GM12878 (cell line): ENCODE data around the gene PRKN. TPM values are rescaled to one million over a fixed set of nuclear protein-coding genes. Genes with fewer than 3 reads are reported as not detected.

Source experiments
- ATAC-seq: fragments of 200-7000 bp; cut with Tn5 transposase; 3 replicates; pipeline ENCODE4 v1.9.1; 2020; ENCODE audit warnings: mild to moderate bottlenecking, moderate library complexity
- BruUV-seq: library from RNA; stranded (reverse); fragments of 400-500 nt; replicated peaks from 2 replicates; lab custom pipeline; 2021; lab: Mats Ljungman, UMichigan
- CTCF ChIA-PET: fragments of 300-600 bp; sonication (Branson Sonifier 250); formaldehyde crosslinking; extraction: SDS; loops from one replicate; lab custom pipeline; 2021; ENCODE audit warnings: inconsistent platforms; lab: Yijun Ruan, JAX
- POLR2A ChIA-PET: fragments of 350-600 bp; formaldehyde crosslinking; extraction: SDS; loops from one replicate; lab custom pipeline; 2021; ENCODE audit warnings: inconsistent platforms; lab: Charles Lee
- RAD21 ChIA-PET: fragments of 300-600 bp; sonication (Branson Sonifier 250); formaldehyde crosslinking; loops from one replicate; lab custom pipeline; 2023; ENCODE audit warnings: antibody characterized with exemption; ENCODE audit not compliant: unreplicated experiment; lab: Charles Lee
- SMC1A ChIA-PET: fragments of 300-600 bp; sonication (Branson Sonifier 250); formaldehyde crosslinking; loops from one replicate; lab custom pipeline; 2023; ENCODE audit not compliant: unreplicated experiment, uncharacterized antibody; lab: Charles Lee
- DNase-seq: peaks from one replicate; pipeline ENCODE4 v3.0.0-alpha.2; 2011; ENCODE audit warnings: low read depth, low spot score
- FAIRE-seq: peaks from 3 replicates; lab custom pipeline; 2011; peaks lifted over from hg19 to GRCh38; lab: Jason Lieb, UNC
- H2AFZ ChIP-seq: 2 replicates; pipeline ENCODE4 v1.6.0; 2011; ENCODE audit warnings: low read depth, low read length, control low read depth; ENCODE audit not compliant: control insufficient read depth
- H3K27ac ChIP-seq: 2 replicates; pipeline ENCODE4 v1.5.1; 2011; ENCODE audit warnings: control low read depth; ENCODE audit not compliant: control insufficient read depth, insufficient read depth
- H3K27me3 ChIP-seq, 2 experiments: replicated peaks in 1 of 2; 2 replicates each; pipeline versions ENCODE4 v1.6.0 to v1.6.1; 2011; ENCODE audit warnings: low read length in 1 of 2; ENCODE audit not compliant: control insufficient read depth in 2 of 2, insufficient read depth in 2 of 2
- H3K36me3 ChIP-seq, 2 experiments: 2 replicates each; pipeline ENCODE4 v1.5.1; 2011; ENCODE audit warnings: low read length in 1 of 2; ENCODE audit not compliant: control insufficient read depth in 2 of 2, insufficient read depth in 2 of 2
- H3K4me1 ChIP-seq: 2 replicates; pipeline ENCODE4 v1.6.1; 2011; ENCODE audit warnings: mild to moderate bottlenecking, low read length, moderate library complexity, mixed read lengths; ENCODE audit not compliant: control insufficient read depth, insufficient read depth
- H3K4me2 ChIP-seq: 2 replicates; pipeline ENCODE4 v1.6.0; 2011; ENCODE audit warnings: control low read depth; ENCODE audit not compliant: control insufficient read depth, insufficient read depth
- H3K4me3 ChIP-seq: fragments of 200-600 bp; sonication (generic); 2 replicates; pipeline ENCODE4 v1.5.1; 2016
- H3K79me2 ChIP-seq: 2 replicates; pipeline ENCODE4 v1.6.0; 2011; ENCODE audit warnings: low read length; ENCODE audit not compliant: control insufficient read depth, insufficient read depth
- H3K9ac ChIP-seq: 2 replicates; pipeline ENCODE4 v1.8.0; 2011; ENCODE audit warnings: low read length, control low read depth, mixed read lengths; ENCODE audit not compliant: control insufficient read depth, insufficient read depth
- H3K9me3 ChIP-seq: replicated peaks from 3 replicates; pipeline ENCODE4 v1.5.1; 2011; ENCODE audit warnings: mild to moderate bottlenecking, low read length; ENCODE audit not compliant: control insufficient read depth, insufficient read depth
- H4K20me1 ChIP-seq: 2 replicates; pipeline ENCODE4 v1.6.0; 2011; ENCODE audit not compliant: control insufficient read depth, insufficient read depth
- BMI1 ChIP-seq: fragments of 450-650 bp; IDR thresholded peaks from 2 replicates; pipeline ENCODE4 v1.6.1; 2016; ENCODE audit warnings: mild to moderate bottlenecking, moderate library complexity, borderline replicate concordance
- LARP7 ChIP-seq: fragments of 450-650 bp; IDR thresholded peaks from 2 replicates; pipeline ENCODE4 v1.6.1; 2017; ENCODE audit warnings: mild to moderate bottlenecking
- MEF2A ChIP-seq: IDR thresholded peaks from 2 replicates; pipeline ENCODE4 v1.6.1; 2011; ENCODE audit warnings: low read depth, mild to moderate bottlenecking, low read length, moderate library complexity; ENCODE audit not compliant: insufficient read depth
- PML ChIP-seq: IDR thresholded peaks from 2 replicates; pipeline ENCODE4 v1.6.1; 2012; ENCODE audit warnings: low read length, inconsistent platforms
- POLR2AphosphoS2 ChIP-seq: IDR thresholded peaks from 2 replicates; pipeline ENCODE4 v1.6.1; 2011; ENCODE audit warnings: low read depth, mild to moderate bottlenecking, low read length, improper control_type of control experiment, moderate library complexity
- TBL1XR1 ChIP-seq: IDR thresholded peaks from 2 replicates; pipeline ENCODE4 v1.6.1; 2012; ENCODE audit warnings: low read depth, low read length, improper control_type of control experiment
- ZNF24 ChIP-seq: fragments of 450-650 bp; IDR thresholded peaks from 2 replicates; pipeline ENCODE4 v1.6.1; 2017; ENCODE audit warnings: antibody characterized with exemption, mild to moderate bottlenecking
- WGBS: methylation state at CpG from one replicate; pipeline ENCODE4 v1.1.6; 2016; ENCODE audit warnings: low lambda C conversion rate; ENCODE audit not compliant: insufficient replicate concordance, insufficient coverage; ENCODE audit errors: missing lambda C conversion rate; 5-methylcytosine and 5-hydroxymethylcytosine counted together
- in situ Hi-C: fragments of 300-500 bp; cut with MboI; formaldehyde crosslinking; loops from 9 replicates; pipeline ENCODE4 v1.14.3; 2018; ENCODE audit warnings: mixed read lengths
- intact Hi-C: fragments of 100-400 bp; cut with micrococcal nuclease; formaldehyde crosslinking; loops from one replicate; pipeline ENCODE4 v1.14.2; 2022; ENCODE audit not compliant: unreplicated experiment
- polyA plus RNA-seq, 11 experiments: library from polyadenylated mRNA; depleted of rRNA in 4 of 11; unstranded in 6 of 11; stranded (reverse) in 5 of 11; fragments of >200 nt; fragmentation: Nextera tagmentation in 4 of 11; fragmentation: Illumina TruSeq in 1 of 11; extraction: Ambion mirVana in 4 of 11; extraction: Trizol in 1 of 11; gene quantifications; 1 replicate in 1 of 11; 2 replicates in 10 of 11; pipeline versions ENCODE4 v1.2.1 to v1.2.3, GENCODE V29; 2011 to 2016; ENCODE audit warnings: inconsistent platforms in 2 of 11, missing spikeins in 2 of 11, low read depth in 1 of 11
- total RNA-seq, 4 experiments: library from RNA; depleted of rRNA in 3 of 4; stranded (reverse); fragments of >200 nt in 3 of 4; fragmentation: Illumina TruSeq in 1 of 4; extraction: Trizol in 1 of 4; gene quantifications; 2 replicates each; pipeline versions ENCODE4 v1.2.1 to v1.2.3, GENCODE V29; 2013 to 2021
- TF ChIP-seq, protein P1 (sequence below): fragments of 150-350 bp; IDR thresholded peaks from 2 replicates; pipeline ENCODE4 v1.6.1; 2014; ENCODE audit warnings: mild to moderate bottlenecking, low read depth, low read length
- TF ChIP-seq, protein P2 (sequence below): IDR thresholded peaks from 2 replicates; pipeline ENCODE4 v1.6.1; 2011; ENCODE audit warnings: borderline replicate concordance, low read depth, mild to moderate bottlenecking, moderate library complexity, mixed read lengths, low read length; ENCODE audit not compliant: insufficient read depth; ENCODE audit errors: extremely low read length
- TF ChIP-seq, protein P3 (sequence below): fragments of 450-650 bp; IDR thresholded peaks from 2 replicates; pipeline ENCODE4 v1.6.1; 2017; ENCODE audit warnings: antibody characterized with exemption, mild to moderate bottlenecking, moderate library complexity
- TF ChIP-seq, protein P4 (sequence below): IDR thresholded peaks from 2 replicates; pipeline ENCODE4 v1.6.1; 2011; ENCODE audit warnings: low read depth, mild to moderate bottlenecking, low read length, moderate library complexity, borderline replicate concordance; ENCODE audit errors: extremely low read depth
- TF ChIP-seq, protein P5 (sequence below): IDR thresholded peaks from 2 replicates; pipeline ENCODE4 v1.6.1; 2012; ENCODE audit warnings: low read depth, low read length, improper control_type of control experiment
- TF ChIP-seq, protein P6 (sequence below): fragments of 450-650 bp; conservative IDR thresholded peaks from 2 replicates; pipeline ENCODE4 v1.6.1; 2017; ENCODE audit warnings: mild to moderate bottlenecking, moderate library complexity

PRKN gene
- total and polyA plus RNA-seq, 10 of the 15 experiments (the other 5 are each of a cell fraction or from before 2014, with no cell fraction given), result 0.06 to 0.09 TPM; not detected in 8

DNA sequence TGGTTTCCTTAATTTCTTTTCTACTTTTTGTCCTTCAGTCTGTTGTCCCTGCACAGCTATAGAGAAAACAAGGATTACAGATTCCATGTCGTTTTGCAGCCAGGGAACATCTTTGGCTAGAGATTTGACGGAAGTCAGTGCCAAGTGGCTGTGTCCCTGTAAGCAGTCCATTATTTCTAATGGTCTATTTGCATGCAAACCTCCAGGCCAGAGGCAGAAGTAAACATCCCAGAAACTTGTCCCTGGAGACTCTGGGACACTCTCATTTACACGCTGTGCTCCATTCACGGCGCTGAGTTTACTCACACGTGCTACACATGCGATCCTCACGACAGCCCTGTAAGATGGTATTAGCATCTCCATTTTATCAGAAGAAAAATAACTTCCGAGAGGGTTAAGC lies 355.5 kb downstream of the PRKN start:
- TF ChIP-seq, protein P1, sequence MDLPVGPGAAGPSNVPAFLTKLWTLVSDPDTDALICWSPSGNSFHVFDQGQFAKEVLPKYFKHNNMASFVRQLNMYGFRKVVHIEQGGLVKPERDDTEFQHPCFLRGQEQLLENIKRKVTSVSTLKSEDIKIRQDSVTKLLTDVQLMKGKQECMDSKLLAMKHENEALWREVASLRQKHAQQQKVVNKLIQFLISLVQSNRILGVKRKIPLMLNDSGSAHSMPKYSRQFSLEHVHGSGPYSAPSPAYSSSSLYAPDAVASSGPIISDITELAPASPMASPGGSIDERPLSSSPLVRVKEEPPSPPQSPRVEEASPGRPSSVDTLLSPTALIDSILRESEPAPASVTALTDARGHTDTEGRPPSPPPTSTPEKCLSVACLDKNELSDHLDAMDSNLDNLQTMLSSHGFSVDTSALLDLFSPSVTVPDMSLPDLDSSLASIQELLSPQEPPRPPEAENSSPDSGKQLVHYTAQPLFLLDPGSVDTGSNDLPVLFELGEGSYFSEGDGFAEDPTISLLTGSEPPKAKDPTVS, result no peak
- TF ChIP-seq, protein P2, sequence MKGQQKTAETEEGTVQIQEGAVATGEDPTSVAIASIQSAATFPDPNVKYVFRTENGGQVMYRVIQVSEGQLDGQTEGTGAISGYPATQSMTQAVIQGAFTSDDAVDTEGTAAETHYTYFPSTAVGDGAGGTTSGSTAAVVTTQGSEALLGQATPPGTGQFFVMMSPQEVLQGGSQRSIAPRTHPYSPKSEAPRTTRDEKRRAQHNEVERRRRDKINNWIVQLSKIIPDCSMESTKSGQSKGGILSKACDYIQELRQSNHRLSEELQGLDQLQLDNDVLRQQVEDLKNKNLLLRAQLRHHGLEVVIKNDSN, result no peak
- TF ChIP-seq, protein P3, sequence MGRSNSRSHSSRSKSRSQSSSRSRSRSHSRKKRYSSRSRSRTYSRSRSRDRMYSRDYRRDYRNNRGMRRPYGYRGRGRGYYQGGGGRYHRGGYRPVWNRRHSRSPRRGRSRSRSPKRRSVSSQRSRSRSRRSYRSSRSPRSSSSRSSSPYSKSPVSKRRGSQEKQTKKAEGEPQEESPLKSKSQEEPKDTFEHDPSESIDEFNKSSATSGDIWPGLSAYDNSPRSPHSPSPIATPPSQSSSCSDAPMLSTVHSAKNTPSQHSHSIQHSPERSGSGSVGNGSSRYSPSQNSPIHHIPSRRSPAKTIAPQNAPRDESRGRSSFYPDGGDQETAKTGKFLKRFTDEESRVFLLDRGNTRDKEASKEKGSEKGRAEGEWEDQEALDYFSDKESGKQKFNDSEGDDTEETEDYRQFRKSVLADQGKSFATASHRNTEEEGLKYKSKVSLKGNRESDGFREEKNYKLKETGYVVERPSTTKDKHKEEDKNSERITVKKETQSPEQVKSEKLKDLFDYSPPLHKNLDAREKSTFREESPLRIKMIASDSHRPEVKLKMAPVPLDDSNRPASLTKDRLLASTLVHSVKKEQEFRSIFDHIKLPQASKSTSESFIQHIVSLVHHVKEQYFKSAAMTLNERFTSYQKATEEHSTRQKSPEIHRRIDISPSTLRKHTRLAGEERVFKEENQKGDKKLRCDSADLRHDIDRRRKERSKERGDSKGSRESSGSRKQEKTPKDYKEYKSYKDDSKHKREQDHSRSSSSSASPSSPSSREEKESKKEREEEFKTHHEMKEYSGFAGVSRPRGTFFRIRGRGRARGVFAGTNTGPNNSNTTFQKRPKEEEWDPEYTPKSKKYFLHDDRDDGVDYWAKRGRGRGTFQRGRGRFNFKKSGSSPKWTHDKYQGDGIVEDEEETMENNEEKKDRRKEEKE, result no peak
- TF ChIP-seq, protein P4, sequence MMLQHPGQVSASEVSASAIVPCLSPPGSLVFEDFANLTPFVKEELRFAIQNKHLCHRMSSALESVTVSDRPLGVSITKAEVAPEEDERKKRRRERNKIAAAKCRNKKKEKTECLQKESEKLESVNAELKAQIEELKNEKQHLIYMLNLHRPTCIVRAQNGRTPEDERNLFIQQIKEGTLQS, result no peak
- TF ChIP-seq PML, result no peak
- TF ChIP-seq, protein P5, sequence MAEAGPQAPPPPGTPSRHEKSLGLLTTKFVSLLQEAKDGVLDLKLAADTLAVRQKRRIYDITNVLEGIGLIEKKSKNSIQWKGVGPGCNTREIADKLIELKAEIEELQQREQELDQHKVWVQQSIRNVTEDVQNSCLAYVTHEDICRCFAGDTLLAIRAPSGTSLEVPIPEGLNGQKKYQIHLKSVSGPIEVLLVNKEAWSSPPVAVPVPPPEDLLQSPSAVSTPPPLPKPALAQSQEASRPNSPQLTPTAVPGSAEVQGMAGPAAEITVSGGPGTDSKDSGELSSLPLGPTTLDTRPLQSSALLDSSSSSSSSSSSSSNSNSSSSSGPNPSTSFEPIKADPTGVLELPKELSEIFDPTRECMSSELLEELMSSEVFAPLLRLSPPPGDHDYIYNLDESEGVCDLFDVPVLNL, result no peak
- no peak for TF ChIP-seq BMI1
- TF ChIP-seq LARP7, result no peak
- no peak for TF ChIP-seq ZNF24
- TF ChIP-seq POLR2AphosphoS2, result no peak
- TF ChIP-seq MEF2A, result no peak
- TF ChIP-seq TBL1XR1, result no peak
- TF ChIP-seq, protein P6, sequence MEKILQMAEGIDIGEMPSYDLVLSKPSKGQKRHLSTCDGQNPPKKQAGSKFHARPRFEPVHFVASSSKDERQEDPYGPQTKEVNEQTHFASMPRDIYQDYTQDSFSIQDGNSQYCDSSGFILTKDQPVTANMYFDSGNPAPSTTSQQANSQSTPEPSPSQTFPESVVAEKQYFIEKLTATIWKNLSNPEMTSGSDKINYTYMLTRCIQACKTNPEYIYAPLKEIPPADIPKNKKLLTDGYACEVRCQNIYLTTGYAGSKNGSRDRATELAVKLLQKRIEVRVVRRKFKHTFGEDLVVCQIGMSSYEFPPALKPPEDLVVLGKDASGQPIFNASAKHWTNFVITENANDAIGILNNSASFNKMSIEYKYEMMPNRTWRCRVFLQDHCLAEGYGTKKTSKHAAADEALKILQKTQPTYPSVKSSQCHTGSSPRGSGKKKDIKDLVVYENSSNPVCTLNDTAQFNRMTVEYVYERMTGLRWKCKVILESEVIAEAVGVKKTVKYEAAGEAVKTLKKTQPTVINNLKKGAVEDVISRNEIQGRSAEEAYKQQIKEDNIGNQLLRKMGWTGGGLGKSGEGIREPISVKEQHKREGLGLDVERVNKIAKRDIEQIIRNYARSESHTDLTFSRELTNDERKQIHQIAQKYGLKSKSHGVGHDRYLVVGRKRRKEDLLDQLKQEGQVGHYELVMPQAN, result no peak
- TF ChIP-seq, all 136 proteins: peak for 0
- Histone ChIP-seq H2AFZ (no peak overlapping the region), H3K27ac (no peak overlapping the region), H3K4me1 (no peaks in the 10 kb centered on the region), H3K79me2 (no peaks in the 10 kb centered on the region), H3K9me3 (no peaks in the 10 kb centered on the region), H3K4me3 (no peak overlapping the region), H3K27me3 (no peaks in the 10 kb centered on the region), H3K9ac (no peak overlapping the region), H4K20me1 (no peaks in the 10 kb centered on the region), H3K36me3 (no peaks in the 10 kb centered on the region), H3K4me2 (no peak overlapping the region)
- ChIA-PET SMC1A (interaction anchor here (0.6 kb wide), 1 partner anchor 335 kb away, joined by 3 read pairs; no protein-coding TSS in a partner anchor), POLR2A (no interaction called here), RAD21 (no interaction called here), CTCF (no interaction called here)
- ATAC-seq (no peak), FAIRE-seq (no peak), DNase-seq (no peak)
- intact Hi-C loops, result no loop called here
- in situ Hi-C loops, result no loop called here
- WGBS, result 56% methylated on average over 9 of the region's 9 CpGs
- BruUV-seq, result no TSS peak
